Hepatocyte (in vitro differentiated cells): Measurements from ENCODE around the gene COMMD4.

Experiments
- EZH2 ChIP-seq: fragments of 200-600 bp; sonication (generic); IDR thresholded peaks from 2 replicates; pipeline ENCODE4 v1.6.1; 2016; ENCODE audit warnings: antibody characterized with exemption, mild to moderate bottlenecking, borderline replicate concordance
- TF ChIP-seq, protein P1 (sequence below): fragments of 200-600 bp; sonication (generic); IDR thresholded peaks from 2 replicates; pipeline ENCODE4 v1.5.1; 2016; ENCODE audit warnings: antibody characterized with exemption, mild to moderate bottlenecking; ENCODE audit not compliant: poor library complexity

DNA sequence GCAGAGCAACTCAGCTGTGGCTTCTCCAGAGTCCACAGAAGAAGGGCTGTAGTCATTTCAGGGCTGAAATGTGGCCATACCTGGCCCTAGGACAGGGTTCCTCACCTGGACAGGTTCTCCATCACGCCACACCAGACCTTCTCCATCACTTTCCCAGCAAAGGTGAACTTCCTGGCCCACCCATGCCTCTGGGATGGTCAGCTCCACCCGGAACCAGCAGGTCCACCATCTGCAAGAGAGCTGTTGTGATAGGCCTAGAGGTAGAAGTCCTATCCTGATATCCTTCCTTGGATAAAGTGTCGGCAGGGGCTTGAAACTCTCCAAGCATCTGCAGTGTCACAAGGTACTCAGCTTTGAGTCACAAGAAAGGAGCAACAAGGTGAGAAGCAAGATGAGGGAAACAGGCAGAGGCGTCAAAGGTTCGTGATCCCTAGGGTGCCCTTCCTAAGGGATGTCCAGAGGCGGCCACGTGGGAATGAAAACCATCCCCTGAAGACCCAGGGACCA lies 31.6 kb downstream of the COMMD4 start:
- TF ChIP-seq, protein P1, sequence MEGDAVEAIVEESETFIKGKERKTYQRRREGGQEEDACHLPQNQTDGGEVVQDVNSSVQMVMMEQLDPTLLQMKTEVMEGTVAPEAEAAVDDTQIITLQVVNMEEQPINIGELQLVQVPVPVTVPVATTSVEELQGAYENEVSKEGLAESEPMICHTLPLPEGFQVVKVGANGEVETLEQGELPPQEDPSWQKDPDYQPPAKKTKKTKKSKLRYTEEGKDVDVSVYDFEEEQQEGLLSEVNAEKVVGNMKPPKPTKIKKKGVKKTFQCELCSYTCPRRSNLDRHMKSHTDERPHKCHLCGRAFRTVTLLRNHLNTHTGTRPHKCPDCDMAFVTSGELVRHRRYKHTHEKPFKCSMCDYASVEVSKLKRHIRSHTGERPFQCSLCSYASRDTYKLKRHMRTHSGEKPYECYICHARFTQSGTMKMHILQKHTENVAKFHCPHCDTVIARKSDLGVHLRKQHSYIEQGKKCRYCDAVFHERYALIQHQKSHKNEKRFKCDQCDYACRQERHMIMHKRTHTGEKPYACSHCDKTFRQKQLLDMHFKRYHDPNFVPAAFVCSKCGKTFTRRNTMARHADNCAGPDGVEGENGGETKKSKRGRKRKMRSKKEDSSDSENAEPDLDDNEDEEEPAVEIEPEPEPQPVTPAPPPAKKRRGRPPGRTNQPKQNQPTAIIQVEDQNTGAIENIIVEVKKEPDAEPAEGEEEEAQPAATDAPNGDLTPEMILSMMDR = no peak
- TF ChIP-seq EZH2 = no peak
